ENCODE results near the gene TUBA8. TPM values are rescaled to one million over a fixed set of nuclear protein-coding genes. Genes with fewer than 3 reads are reported as not detected.
A peak's percentile ranks its signal among the peaks of the same experiment; 100 is the strongest.
"Not testable (repeated sequence)": the region's sequence is repeated elsewhere in the genome, so short reads cannot be mapped to it uniquely, and the experiment has no call there.

The TUBA8 gene
- total RNA-seq, 2 experiments from 2014 or later = 0.25 TPM; not detected in 1

GRCh38 chr22:18152519-18152918 lies 41.9 kb downstream of the TUBA8 start:
- Mint-ChIP-seq H3K27me3 (ENCODE audit: low read depth) (no peaks in the 10 kb centered on the region), H3K9me3 (no peaks in the 10 kb centered on the region), H3K27ac (no peak overlapping the region), H3K4me1 (ENCODE audit: low read depth) (peaks cover 28% of the 10 kb centered on the region), H3K36me3 (ENCODE audit: low read depth) (no peaks in the 10 kb centered on the region), H3K4me3 (peak overlapping the region; percentile 54)
- CTCF ChIA-PET = interaction anchor here (0.6 kb wide), 2 partner anchors 73 to 196 kb away, joined by 3 read pairs; no protein-coding TSS in a partner anchor
- intact Hi-C loops (cut with micrococcal nuclease) = loop anchor here (5.0 kb wide), 1 partner anchor 375 kb away; no protein-coding TSS in a partner anchor
- peak; percentile 54 for DNase-seq

GRCh38 chr22:18154821-18155390 lies 44.3 kb downstream of the TUBA8 start:
- CTCF ChIA-PET = no interaction called here
- DNase-seq = no peak
- Mint-ChIP-seq H3K36me3 (ENCODE audit: low read depth) (no peaks in the 10 kb centered on the region), H3K27me3 (ENCODE audit: low read depth) (no peaks in the 10 kb centered on the region), H3K9me3 (no peaks in the 10 kb centered on the region), H3K27ac (no peak overlapping the region), H3K4me3 (no peak overlapping the region), H3K4me1 (ENCODE audit: low read depth) (peaks cover 24% of the 10 kb centered on the region)
- intact Hi-C loops (cut with micrococcal nuclease) = loop anchor here (5.0 kb wide), 1 partner anchor 378 kb away; no protein-coding TSS in a partner anchor

- H3K9me3 Mint-ChIP-seq; H3K4me3 Mint-ChIP-seq; H3K36me3 Mint-ChIP-seq (ENCODE audit: low read depth); DNase-seq; H3K27ac Mint-ChIP-seq; H3K27me3 Mint-ChIP-seq (ENCODE audit: low read depth); CTCF ChIA-PET; intact Hi-C loops (cut with micrococcal nuclease): not testable (repeated sequence)
- H3K4me1 Mint-ChIP-seq (ENCODE audit: low read depth) = peaks cover 19% of the 10 kb centered on the region
Observed at GRCh38 chr22:18155546-18155945, 44.9 kb downstream of the TUBA8 start.

- H3K4me1 Mint-ChIP-seq (ENCODE audit: low read depth) = peaks cover 6% of the 10 kb centered on the region
- no peaks in the 10 kb centered on the region for H3K36me3 Mint-ChIP-seq (ENCODE audit: low read depth)
- H3K27me3 Mint-ChIP-seq (ENCODE audit: low read depth) = no peaks in the 10 kb centered on the region
- peak; percentile 76 for DNase-seq
- no peak overlapping the region for H3K4me3 Mint-ChIP-seq
- H3K9me3 Mint-ChIP-seq = no peaks in the 10 kb centered on the region
- no peak overlapping the region for H3K27ac Mint-ChIP-seq
- CTCF ChIA-PET = interaction anchor here (1.1 kb wide), 1 partner anchor 81 kb away, joined by 3 read pairs; no protein-coding TSS in a partner anchor
- intact Hi-C loops (cut with micrococcal nuclease) = no loop called here
Observed at GRCh38 chr22:18156878-18157713, 46.5 kb downstream of the TUBA8 start.

- Mint-ChIP-seq H3K36me3 (ENCODE audit: low read depth) (no peaks in the 10 kb centered on the region), H3K27ac (no peak overlapping the region), H3K9me3 (no peaks in the 10 kb centered on the region), H3K4me1 (ENCODE audit: low read depth) (peaks cover 2% of the 10 kb centered on the region), H3K27me3 (ENCODE audit: low read depth) (no peaks in the 10 kb centered on the region), H3K4me3 (no peak overlapping the region)
- CTCF ChIA-PET = interaction anchor here (1.1 kb wide), 1 partner anchor 82 kb away, joined by 3 read pairs; no protein-coding TSS in a partner anchor
- intact Hi-C loops (cut with micrococcal nuclease) = no loop called here
- no peak for DNase-seq
Observed at GRCh38 chr22:18157714-18158028, 47.1 kb downstream of the TUBA8 start.

- H3K4me1 Mint-ChIP-seq (ENCODE audit: low read depth); H3K36me3 Mint-ChIP-seq (ENCODE audit: low read depth); intact Hi-C loops (cut with micrococcal nuclease); H3K4me3 Mint-ChIP-seq; CTCF ChIA-PET; H3K9me3 Mint-ChIP-seq; H3K27ac Mint-ChIP-seq; H3K27me3 Mint-ChIP-seq (ENCODE audit: low read depth); DNase-seq: not testable (repeated sequence)
Observed at GRCh38 chr22:18160641-18161040, 50.0 kb downstream of the TUBA8 start.

- DNase-seq; H3K36me3 Mint-ChIP-seq (ENCODE audit: low read depth); intact Hi-C loops (cut with micrococcal nuclease); H3K4me1 Mint-ChIP-seq (ENCODE audit: low read depth); H3K9me3 Mint-ChIP-seq; H3K4me3 Mint-ChIP-seq; H3K27me3 Mint-ChIP-seq (ENCODE audit: low read depth); H3K27ac Mint-ChIP-seq: not testable (repeated sequence)
- CTCF ChIA-PET = interaction anchor here (0.7 kb wide), 1 partner anchor 575 kb away, joined by 3 read pairs; no protein-coding TSS in a partner anchor
Observed at GRCh38 chr22:18163843-18164242, 53.2 kb downstream of the TUBA8 start.

- CTCF ChIA-PET = interaction anchor here (0.7 kb wide), 1 partner anchor 576 kb away, joined by 3 read pairs; no protein-coding TSS in a partner anchor
- intact Hi-C loops (cut with micrococcal nuclease); H3K4me3 Mint-ChIP-seq; H3K27ac Mint-ChIP-seq; H3K36me3 Mint-ChIP-seq (ENCODE audit: low read depth); H3K4me1 Mint-ChIP-seq (ENCODE audit: low read depth); DNase-seq; H3K27me3 Mint-ChIP-seq (ENCODE audit: low read depth); H3K9me3 Mint-ChIP-seq: not testable (repeated sequence)
Observed at GRCh38 chr22:18164584-18164983, 54.0 kb downstream of the TUBA8 start.

- H3K9me3 Mint-ChIP-seq; DNase-seq; intact Hi-C loops (cut with micrococcal nuclease); H3K27me3 Mint-ChIP-seq (ENCODE audit: low read depth); CTCF ChIA-PET; H3K36me3 Mint-ChIP-seq (ENCODE audit: low read depth); H3K4me3 Mint-ChIP-seq; H3K27ac Mint-ChIP-seq; H3K4me1 Mint-ChIP-seq (ENCODE audit: low read depth): not testable (repeated sequence)
Observed at GRCh38 chr22:18165356-18165755, 54.7 kb downstream of the TUBA8 start.

- CTCF ChIA-PET; DNase-seq; intact Hi-C loops (cut with micrococcal nuclease); H3K36me3 Mint-ChIP-seq (ENCODE audit: low read depth); H3K27ac Mint-ChIP-seq; H3K9me3 Mint-ChIP-seq; H3K4me1 Mint-ChIP-seq (ENCODE audit: low read depth); H3K4me3 Mint-ChIP-seq; H3K27me3 Mint-ChIP-seq (ENCODE audit: low read depth): not testable (repeated sequence)
Observed at GRCh38 chr22:18170284-18170683, 59.7 kb downstream of the TUBA8 start.

GRCh38 chr22:18172203-18172602 lies 61.6 kb downstream of the TUBA8 start:
- H3K4me1 Mint-ChIP-seq (ENCODE audit: low read depth); intact Hi-C loops (cut with micrococcal nuclease); H3K27me3 Mint-ChIP-seq (ENCODE audit: low read depth); H3K27ac Mint-ChIP-seq; DNase-seq; H3K4me3 Mint-ChIP-seq; CTCF ChIA-PET; H3K9me3 Mint-ChIP-seq; H3K36me3 Mint-ChIP-seq (ENCODE audit: low read depth): not testable (repeated sequence)

GRCh38 chr22:18172776-18173175 lies 62.2 kb downstream of the TUBA8 start:
- H3K4me1 Mint-ChIP-seq (ENCODE audit: low read depth); H3K4me3 Mint-ChIP-seq; CTCF ChIA-PET; H3K9me3 Mint-ChIP-seq; H3K27me3 Mint-ChIP-seq (ENCODE audit: low read depth); DNase-seq; H3K36me3 Mint-ChIP-seq (ENCODE audit: low read depth); H3K27ac Mint-ChIP-seq; intact Hi-C loops (cut with micrococcal nuclease): not testable (repeated sequence)

- H3K27me3 Mint-ChIP-seq (ENCODE audit: low read depth); H3K36me3 Mint-ChIP-seq (ENCODE audit: low read depth); CTCF ChIA-PET; DNase-seq; H3K9me3 Mint-ChIP-seq; intact Hi-C loops (cut with micrococcal nuclease); H3K27ac Mint-ChIP-seq; H3K4me3 Mint-ChIP-seq; H3K4me1 Mint-ChIP-seq (ENCODE audit: low read depth): not testable (repeated sequence)
Observed at GRCh38 chr22:18173441-18173840, 62.8 kb downstream of the TUBA8 start.
